ENCODE results near the gene CCDC188. TPM values are rescaled to one million over a fixed set of nuclear protein-coding genes. Genes with fewer than 3 reads are reported as not detected.
A peak's percentile ranks its signal among the peaks of the same experiment; 100 is the strongest.

CCDC188 gene
- total RNA-seq, 1 experiment from 2014 or later: not detected

- peak overlapping the region; percentile 95 for H3K4me3 ChIP-seq (ENCODE audit: low read length)
- TF ChIP-seq CTCF (conservative IDR thresholded peaks at IDR 0.05; ENCODE audit: low read depth, low read length) (no peak), EZH2phosphoT487 (IDR thresholded peaks at IDR 0.05; ENCODE audit: borderline replicate concordance, low read length) (no peak), EZH2 (IDR thresholded peaks at IDR 0.05; ENCODE audit: low read length, unreplicated experiment) (no peak)
- no peaks in the 10 kb centered on the region for H3K9me3 ChIP-seq (ENCODE audit: low read length)
- CTCF ChIA-PET: no interaction called here
- ATAC-seq: no peak
- no peak overlapping the region for H2AFZ ChIP-seq (ENCODE audit: low read length)
- H4K20me1 ChIP-seq (ENCODE audit: low read length): no peaks in the 10 kb centered on the region
- POLR2A ChIA-PET (ENCODE audit: unreplicated experiment): interaction anchor here (0.6 kb wide), 1 partner anchor 202 kb away, joined by 7 read pairs; the partner anchor contains the start of gene DGCR6L
- H3K4me2 ChIP-seq (ENCODE audit: low read length): peak overlapping the region; percentile 92
- H3K79me2 ChIP-seq (ENCODE audit: low read length): peaks cover 79% of the 10 kb centered on the region
- no peaks in the 10 kb centered on the region for H3K9me2 ChIP-seq (replicated peaks; ENCODE audit: low read length)
- peak overlapping the region; percentile 53; the same call in 1 of the 2 replicates for H3K27ac ChIP-seq (ENCODE audit: low read length)
- peaks cover 24% of the 10 kb centered on the region for H3K4me1 ChIP-seq (ENCODE audit: insufficient read depth, low read length)
- H3F3A ChIP-seq (ENCODE audit: low read length, unreplicated experiment): no peaks in the 10 kb centered on the region
- intact Hi-C loops (cut with micrococcal nuclease): no loop called here
- peaks cover 21% of the 10 kb centered on the region for H3K36me3 ChIP-seq (ENCODE audit: low read depth, low read length)
- H3K27me3 ChIP-seq (ENCODE audit: low read length): no peaks in the 10 kb centered on the region
- DNase-seq: no peak
- H3K9ac ChIP-seq (ENCODE audit: low read length): peak overlapping the region; percentile 100
- BruUV-seq (replicated peaks): TSS peak; percentile 40
Measured at GRCh38 chr22:20118300-20119020, 32.4 kb downstream of the CCDC188 start.

GRCh38 chr22:20117633-20118299, 33.1 kb downstream of the CCDC188 start:
- Histone ChIP-seq H3K27me3 (ENCODE audit: low read length) (no peaks in the 10 kb centered on the region), H3K4me3 (ENCODE audit: low read length) (peak overlapping the region; percentile 95), H3K9me3 (ENCODE audit: low read length) (no peaks in the 10 kb centered on the region), H3K4me1 (ENCODE audit: insufficient read depth, low read length) (peaks cover 24% of the 10 kb centered on the region), H3K9me2 (replicated peaks; ENCODE audit: low read length) (no peaks in the 10 kb centered on the region), H4K20me1 (ENCODE audit: low read length) (no peaks in the 10 kb centered on the region), H3K4me2 (ENCODE audit: low read length) (peak overlapping the region; percentile 92), H3K27ac (ENCODE audit: low read length) (peak overlapping the region; percentile 53), H3K9ac (ENCODE audit: low read length) (peak overlapping the region; percentile 100), H3K36me3 (ENCODE audit: low read depth, low read length) (peaks cover 24% of the 10 kb centered on the region), H2AFZ (ENCODE audit: low read length) (peak overlapping the region; percentile 24; the same call in 1 of the 2 replicates), H3K79me2 (ENCODE audit: low read length) (peaks cover 78% of the 10 kb centered on the region), H3F3A (ENCODE audit: low read length, unreplicated experiment) (no peaks in the 10 kb centered on the region)
- CTCF ChIA-PET: interaction anchor here (0.7 kb wide), 1 partner anchor 12 kb away, joined by 3 read pairs; no protein-coding TSS in a partner anchor
- DNase-seq: no peak
- TF ChIP-seq EZH2 (IDR thresholded peaks at IDR 0.05; ENCODE audit: low read length, unreplicated experiment): no peak
- TF ChIP-seq EZH2phosphoT487 (IDR thresholded peaks at IDR 0.05; ENCODE audit: borderline replicate concordance, low read length): no peak
- TF ChIP-seq CTCF (conservative IDR thresholded peaks at IDR 0.05; ENCODE audit: low read depth, low read length): no peak
- peak; percentile 7 for ATAC-seq
- POLR2A ChIA-PET (ENCODE audit: unreplicated experiment): no interaction called here
- no TSS peak for BruUV-seq (replicated peaks)
- intact Hi-C loops (cut with micrococcal nuclease): loop anchor here (2.0 kb wide), 1 partner anchor 37 kb away; the partner anchor contains the start of gene DGCR8

Data from PC-3 (cell line).